HG02943 (cell line): ENCODE results near the gene FHOD3.
"Not testable (repeated sequence)": the region's sequence is repeated elsewhere in the genome, so short reads cannot be mapped to it uniquely, and the experiment has no call there.

Experiments
- ATAC-seq: cut with Tn5 transposase; IDR thresholded peaks from one replicate; pipeline ENCODE4 v1.9.1; 2021; ENCODE audit warnings: mild to moderate bottlenecking, low read depth, moderate library complexity; ENCODE audit not compliant: unreplicated experiment

The FHOD3 gene

DNA sequence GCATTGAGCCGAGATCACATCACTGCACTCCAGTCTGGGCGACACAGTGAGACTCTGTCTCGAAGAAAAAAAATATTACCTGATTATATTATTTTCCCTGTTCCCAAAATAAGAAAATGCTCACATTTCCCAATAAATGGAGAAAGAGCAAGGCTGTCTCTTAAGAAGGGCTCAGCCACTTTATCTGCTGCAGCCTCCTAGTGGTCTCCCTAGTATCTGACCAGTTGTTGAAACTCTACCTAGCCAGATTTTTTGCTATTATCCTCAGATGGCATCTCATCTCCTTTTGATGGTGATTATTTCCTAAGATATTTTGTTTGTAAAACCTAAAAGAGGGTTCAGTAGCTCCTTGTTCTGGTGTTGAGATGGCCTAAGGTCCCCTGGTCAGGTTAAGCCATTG, 417.0 kb downstream of the FHOD3 start:
- ATAC-seq, result no peak

DNA sequence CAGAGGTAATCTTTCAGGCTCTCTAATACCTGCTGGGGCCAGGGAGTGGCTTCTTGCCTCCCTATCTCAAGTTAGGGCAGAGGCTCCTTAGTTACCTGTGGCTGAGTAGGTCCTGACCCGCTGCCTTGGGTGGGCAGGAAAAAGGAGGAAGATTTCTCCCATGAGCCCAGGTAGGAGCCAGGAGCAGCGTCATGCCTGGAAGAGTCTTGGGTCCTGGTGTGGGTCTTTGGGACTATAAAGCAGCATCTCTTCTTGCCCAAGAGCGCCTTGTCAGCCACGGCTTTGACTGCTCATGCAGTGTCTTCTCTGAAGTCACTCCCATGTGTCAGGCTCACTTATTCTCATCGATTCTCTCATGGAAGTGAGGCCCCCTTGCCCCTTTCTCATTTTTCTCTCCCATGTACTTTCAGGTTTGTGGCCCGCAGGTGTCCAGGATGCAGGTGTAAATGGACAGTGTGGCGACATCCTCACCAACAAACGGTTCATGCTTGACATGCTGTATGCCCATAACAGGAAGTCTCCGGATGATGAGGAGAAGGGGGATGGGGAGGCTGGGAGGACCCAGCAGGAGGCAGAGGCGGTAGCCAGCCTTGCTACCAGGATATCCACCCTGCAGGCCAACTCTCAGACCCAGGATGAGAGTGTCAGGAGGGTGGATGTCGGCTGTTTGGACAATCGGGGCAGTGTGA, 420.1 kb downstream of the FHOD3 start:
- no peak for ATAC-seq

DNA sequence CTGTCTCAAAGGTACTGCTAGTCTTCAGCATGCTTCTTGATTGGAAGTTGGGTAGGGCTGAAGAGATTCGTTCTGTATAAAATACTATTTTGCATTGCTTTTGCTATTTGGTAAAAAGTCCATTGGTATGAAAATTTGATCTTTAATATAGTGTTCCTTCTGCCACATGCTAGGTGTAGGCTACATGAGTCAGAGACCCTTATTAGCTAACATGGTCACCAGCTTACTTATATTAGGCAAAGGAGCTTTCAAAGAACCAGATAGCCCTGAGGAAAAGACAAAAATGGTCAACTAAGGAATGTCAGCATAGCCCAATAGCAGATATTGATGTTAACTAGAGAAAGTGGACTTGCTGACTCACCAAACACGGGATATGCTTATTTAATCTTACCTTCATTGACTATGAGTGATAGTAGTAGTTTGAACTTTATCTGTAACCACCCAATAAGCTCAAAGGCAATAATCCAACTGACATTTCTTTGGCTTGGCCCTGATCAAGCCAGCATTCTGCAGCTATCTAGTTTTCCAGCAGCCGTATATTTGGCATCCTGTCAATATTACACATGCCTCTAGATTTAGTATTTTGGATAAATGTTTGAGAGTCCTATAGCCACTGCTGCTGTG, 421.3 kb downstream of the FHOD3 start:
- no peak for ATAC-seq

DNA sequence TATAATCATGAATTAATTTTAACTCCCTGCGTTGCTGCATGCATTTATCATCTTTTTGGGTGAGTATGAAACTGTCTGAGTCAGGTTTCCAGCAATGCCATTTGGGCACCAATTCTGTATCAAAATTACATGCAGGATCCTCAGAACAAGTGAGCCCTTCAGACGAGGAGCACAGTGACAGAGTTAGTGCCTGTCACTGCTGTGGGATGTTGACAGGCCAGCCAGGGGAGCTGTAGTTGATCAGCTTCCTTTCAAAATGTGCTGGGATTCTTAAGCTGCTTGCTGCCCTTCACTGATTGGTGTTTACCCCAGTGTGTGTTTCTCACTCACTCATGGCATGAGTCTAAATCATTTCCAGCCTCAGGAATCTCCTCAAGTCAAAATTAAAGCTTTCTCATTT, 422.1 kb downstream of the FHOD3 start:
- no peak for ATAC-seq

DNA sequence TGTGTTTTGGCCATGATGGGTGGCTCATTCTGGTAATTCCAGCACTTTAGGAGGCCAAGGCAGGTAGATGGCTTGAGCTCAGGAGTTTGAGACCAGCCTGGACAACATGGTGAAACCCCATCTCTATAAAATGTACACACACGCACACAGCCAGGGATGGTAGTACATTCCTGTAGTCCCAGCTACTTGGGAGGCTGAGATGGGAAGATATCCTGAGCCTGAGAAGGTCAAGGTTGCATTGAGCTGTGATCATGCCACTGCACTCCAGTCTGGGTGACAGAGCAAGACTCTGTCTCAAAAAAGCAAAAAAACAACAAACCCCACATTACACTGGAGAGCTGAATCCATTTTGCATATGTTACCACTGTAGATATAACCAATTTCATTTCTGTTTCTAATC, 423.8 kb downstream of the FHOD3 start:
- ATAC-seq, result not testable (repeated sequence)

DNA sequence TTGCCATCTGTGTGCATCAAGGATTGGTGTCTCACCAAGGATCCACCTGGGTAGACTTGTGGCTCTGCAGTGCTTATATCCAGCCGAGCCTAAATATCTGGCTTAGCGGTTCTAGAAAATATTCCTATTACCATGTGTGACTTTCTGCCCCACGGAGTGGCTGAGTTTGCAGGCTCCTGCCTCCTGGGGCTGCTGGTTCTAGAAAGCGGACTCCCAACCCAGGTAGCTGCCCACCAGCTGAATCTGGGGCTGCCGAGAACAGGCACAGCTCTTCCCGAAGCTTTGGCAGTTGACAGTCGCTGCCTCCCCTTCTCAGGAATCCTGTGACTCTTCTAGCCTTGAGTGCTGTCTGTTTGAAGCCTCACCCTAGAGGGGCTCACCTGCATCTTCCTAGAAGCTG, 426.7 kb downstream of the FHOD3 start:
- ATAC-seq, result no peak

DNA sequence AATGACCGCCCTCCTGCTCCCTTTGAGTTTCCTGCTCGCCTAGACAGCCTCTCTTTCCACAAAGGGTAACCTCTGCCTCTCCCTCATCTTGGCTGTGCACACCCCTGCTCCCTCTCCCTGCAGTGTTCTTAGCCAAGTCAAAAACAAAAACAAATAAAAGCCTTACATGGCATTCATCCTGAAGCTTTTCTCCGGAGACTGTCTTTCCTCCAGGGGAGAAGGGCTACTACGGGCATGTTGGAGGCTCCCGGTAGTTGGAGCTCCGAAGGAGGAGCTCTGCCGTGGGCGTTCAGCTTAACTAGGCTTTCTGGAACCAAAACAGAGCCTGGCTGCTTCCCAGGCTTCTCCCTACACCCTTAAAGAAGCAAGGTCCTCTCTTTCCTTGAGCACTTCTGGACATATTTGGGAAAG, 427.1 kb downstream of the FHOD3 start:
- no peak for ATAC-seq

DNA sequence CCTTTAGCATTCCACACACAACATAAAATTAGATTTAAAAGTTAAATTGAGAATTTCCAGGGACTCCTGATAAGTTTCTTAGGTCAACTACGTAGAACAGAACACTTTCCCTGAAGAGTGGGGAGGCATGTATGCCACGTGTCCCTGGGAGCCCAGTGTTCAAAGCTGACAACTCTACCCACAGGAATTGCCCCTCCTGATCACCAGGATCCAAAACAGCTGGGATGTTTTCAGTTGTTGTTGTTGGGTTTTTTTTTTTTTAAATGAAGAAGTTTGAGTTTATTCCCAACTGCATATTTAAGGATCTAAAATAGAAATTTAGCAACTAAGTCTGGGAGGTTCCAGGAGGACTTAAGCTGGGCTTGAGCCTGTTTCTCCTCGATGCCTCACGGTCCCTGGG, 430.8 kb downstream of the FHOD3 start:
- no peak for ATAC-seq

DNA sequence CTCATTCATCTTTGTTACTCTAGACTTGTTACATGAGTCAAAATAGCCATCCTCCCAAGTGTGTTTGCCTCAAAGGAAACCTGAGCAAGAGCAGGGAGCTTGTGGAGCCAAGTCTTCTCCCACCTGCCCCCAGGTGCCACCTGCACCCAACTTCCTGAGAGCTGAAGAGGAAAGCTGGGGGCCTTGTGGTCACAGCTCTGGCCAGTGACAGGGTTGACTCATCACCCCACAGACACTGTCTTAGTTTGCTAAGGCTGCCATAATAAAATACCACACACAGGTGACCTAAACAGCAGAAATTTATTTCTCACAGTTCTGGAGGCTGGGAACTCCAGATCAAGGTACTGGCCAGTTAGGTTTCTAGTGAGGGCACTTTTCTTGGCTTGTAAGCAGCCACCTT, 431.7 kb downstream of the FHOD3 start:
- no peak for ATAC-seq

DNA sequence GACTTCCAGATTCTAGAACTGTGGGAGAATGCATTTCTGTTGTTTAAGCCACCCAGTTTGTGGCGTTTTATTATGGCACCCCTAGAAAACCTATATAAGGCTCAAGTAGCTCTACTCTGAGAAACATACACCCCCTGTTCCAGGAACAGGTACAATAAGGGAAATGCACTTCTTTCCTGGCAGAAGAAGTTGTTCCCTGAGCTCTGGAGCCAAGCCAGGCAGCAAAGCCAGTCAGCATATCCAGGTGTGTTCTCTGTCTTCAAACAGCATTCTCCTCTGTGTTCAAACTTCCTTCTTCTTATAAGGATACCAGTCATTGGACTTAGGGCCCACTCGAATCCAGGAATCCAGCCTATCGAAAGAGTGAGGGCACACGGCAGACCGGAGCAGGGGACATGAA, 434.8 kb downstream of the FHOD3 start:
- ATAC-seq, result no peak

DNA sequence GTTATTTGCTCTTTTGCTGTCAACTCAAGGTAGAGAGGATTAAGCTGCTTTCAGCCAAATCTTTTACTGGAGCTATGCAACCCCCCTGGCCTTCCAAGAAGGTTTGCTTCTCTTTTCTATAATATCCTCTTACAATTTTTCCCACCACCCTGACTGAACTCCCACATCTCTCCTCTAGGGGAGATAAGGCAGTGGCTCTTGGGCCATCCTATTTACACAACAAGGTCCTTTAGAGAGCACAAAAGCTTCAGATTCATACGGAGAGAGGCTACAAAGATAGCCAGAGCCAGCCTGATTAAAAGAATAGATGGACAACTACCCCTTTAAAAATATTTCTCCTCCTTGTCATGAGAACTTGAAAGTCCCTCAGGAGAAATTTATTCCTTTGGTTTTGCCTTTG, 435.6 kb downstream of the FHOD3 start:
- ATAC-seq, result no peak

DNA sequence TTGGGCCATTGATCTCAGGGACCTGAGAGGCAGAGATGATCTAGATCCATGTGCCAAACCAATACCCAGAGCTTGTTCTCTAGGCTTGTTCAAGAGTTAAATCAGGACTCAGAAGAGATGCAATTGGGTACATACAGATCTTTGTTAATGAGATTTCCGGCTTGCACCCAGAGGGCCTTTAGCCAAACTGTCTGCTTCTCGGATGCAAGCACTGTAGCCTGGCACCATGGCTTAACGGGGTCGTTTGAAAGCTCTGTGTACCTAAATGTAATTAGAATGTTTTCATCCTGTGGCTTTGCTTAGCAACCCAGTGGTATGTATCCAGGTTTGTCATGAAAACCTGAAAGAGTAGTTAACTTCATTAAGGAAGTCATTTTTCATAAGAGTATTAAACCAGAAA, 437.1 kb downstream of the FHOD3 start:
- ATAC-seq, result no peak

DNA sequence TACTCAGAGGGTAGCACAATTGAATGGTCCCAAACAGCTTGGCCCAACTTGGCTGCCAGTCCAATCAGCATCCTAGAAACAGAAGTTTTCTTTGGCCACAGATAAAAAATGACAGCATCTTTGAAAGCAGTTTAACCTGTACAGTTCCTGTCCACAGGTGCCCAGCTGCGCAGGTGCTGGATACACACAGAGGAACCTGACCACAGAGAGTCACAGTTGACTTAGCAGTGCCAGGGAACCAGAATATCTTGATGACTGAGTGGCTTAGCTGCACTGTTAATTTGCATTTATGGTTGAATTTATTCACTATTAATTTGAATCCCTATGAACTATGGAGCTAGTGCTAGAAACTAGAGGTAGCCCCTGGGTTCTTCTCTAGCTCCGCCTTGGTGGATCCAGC, 437.6 kb downstream of the FHOD3 start:
- ATAC-seq, result no peak

DNA sequence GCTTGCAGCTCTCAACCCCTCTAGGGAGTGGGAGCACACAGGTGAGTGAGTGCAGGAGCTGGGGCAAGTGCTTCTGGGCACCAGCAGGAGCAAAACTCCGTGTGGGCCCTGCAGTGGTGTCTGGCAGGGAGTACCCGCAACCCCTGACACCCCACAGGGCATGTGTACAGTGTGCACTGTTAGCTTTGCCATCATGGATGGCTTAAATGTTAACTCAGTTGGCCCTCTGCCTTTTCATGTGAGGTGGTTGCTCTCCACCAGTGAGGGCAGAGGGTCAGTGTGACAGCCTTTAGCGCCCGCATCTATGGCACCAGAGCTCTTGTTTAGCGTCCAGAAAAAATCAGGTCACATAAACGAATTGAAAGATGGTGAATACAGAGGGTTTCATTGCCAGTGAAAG, 438.6 kb downstream of the FHOD3 start:
- no peak for ATAC-seq

DNA sequence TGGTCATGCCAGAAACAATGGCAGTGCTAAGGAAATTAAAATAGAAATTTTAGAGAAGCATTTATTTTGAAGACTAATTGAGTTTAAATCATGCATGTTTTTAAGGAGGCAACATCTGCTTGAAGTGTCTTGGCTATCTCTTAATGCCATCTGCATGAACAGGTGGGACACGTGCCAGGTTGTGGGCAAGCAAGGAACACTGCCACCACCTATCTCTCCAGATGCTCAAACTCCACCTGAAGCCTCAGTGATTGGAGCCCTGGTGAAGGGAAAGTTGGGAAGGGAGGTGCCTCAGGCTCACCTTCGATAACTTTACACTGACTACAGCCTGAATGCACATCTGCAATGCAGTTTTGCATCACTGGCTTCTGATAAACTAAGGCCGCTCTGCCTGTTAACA, 439.8 kb downstream of the FHOD3 start:
- ATAC-seq, result no peak

DNA sequence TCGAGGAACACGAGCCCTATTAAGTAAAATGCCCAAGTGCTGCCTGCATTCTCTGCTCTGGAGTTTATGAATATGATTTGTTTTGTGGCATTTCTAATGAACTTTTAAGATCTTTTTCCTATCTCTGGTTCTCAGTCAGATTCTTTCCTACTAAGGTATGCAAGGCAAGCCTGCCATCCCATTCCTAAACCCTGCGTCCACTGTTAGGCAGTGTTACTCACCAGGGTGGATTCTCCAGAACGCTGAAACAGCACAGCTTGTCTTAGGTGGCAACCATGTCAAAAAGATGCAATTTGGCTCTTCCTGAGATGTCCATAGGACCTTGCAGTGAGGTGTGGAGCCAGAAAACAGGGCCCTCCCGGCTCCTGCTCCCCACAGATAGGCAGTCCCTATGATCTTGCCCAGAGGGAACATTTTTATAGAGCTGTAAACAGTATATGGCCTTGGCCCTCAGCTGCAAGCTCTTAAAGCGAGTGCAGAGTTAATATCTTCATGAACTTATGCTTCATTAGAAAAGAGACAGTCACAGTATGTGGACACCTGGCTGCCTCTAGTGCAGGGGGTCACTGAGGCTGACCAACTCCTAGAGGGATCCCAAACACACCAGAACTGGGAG, 446.9 kb downstream of the FHOD3 start:
- no peak for ATAC-seq

DNA sequence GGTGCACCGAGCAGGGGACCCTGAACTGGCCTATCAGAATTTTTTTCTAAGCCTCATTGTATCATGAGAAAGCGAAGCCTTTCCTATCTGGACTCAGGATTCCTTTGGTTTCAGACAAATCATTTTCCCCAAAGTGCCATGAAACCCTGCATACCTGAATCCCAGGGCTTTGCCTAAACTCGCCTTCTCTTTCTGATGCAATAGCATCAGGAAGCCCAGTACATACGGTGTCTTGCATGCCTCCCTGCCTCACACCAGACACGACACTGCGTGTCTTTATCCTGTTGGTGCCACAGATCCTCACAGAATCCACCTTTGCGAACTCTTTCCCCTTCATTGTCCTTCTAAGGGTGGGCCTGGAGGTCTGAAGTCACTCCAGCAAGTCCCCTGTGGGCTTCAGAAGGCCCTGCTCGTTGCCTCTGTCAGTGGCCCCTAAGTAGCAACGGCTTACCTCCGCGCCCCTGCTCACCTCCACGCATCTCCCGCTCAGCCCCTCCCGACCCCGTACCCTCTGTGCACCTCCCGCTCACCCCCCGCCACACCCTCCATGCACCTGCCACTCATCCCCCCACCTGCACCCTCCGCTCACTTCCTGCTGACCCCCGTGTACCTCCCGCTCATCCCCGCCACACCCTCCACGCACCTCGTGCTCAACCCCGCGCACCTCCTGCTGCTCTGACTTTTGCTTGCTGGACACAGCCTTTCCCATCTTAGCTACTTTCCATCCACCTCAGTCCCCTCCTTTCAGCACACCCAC, 447.9 kb downstream of the FHOD3 start:
- no peak for ATAC-seq

DNA sequence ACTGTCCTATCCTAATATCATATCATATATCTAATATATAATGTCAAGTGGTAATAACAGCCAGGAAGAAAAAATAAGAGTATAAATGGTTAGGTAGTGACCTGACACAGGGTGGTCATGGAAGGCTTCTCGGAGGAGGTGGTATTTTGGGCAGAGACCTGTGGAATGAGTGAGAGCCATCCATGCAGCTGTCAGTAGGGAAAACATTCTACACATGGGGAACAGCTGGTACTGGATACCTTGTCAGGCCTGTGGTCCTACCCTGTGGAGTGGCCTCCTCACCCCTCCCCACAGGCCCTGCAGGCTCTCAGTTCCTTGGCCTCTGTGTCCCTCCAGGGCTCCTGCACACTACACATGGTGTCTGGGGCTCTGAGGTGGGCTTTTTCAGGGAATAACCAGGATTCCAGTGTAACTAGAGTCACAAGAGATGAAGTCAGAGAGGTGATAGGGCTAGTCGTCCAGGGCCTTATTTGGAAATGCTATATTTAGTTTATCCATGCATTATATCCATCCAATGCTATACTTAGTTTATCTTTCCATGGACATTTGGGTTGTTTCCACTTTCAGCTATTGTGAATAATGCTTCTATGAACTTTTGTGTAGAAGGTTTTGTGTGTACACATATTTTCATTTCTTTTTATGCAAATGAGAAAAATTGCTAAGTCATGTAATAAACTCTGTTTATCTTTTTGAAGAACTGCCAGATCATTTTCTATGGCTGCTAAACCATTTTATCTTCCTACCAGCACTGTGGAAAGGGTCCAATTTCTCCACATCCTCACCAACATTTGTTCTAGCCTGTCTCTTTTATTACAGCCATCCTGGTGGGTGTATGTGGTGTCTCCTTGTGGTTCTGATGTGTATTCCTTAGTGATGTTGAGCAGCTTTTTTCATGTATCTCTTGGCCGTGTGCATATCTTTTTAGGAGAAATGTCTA, 455.7 kb downstream of the FHOD3 start:
- ATAC-seq, result no peak

DNA sequence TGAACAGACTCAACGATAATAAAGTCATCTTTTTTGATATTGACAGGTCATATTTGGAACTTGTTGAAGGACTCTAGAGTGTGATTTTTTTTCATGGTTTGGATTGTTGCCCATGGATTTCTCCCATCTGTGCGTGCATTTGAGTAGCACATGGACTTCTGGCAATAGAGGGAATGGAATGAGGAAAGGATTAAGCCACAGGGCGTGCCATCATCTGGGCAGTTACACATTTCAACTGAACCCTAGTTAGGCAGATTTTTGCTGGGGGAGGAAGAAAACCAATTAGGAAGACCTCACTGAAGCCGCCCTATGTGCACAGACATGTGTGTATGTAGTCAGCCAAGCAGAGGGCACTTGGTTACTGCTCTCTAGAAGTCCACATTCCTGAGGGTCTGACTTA, 458.7 kb downstream of the FHOD3 start:
- ATAC-seq, result no peak

DNA sequence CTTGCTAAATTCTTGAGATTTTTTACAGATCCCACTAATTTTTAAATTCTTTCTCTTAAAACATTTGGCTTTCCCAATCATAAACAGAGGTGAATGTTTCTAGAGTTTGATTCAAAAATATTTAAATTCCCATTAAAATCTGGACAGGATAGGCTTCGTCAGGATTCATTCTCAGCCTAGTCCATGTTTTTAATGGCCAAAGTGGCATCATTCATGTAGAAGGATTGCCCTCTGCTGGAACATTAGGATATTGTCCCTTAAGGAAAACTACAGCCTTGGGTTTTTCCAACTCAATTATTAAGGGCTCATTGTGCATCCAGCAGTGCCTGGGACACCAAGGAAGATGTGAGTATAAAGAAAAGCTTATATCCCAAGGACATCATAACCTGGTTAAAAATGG, 459.6 kb downstream of the FHOD3 start:
- ATAC-seq, result no peak
